Nephron progenitor cell (in vitro differentiated cells): ENCODE measurements around the gene VTI1A.

Source experiments
- DNase-seq: peaks from one replicate; pipeline ENCODE4 v3.0.0; 2021
- H3K27ac Mint-ChIP-seq: 2 replicates; pipeline ENCODE4 v1.8.0; 2021; ENCODE audit warnings: mild to moderate bottlenecking, moderate library complexity, mixed read lengths
- H3K27me3 Mint-ChIP-seq: 2 replicates; pipeline ENCODE4 v1.8.0; 2021; ENCODE audit warnings: mild to moderate bottlenecking, low read depth, mixed read lengths; ENCODE audit not compliant: poor library complexity
- H3K36me3 Mint-ChIP-seq: 2 replicates; pipeline ENCODE4 v1.8.0; 2021; ENCODE audit warnings: low read depth, mixed read lengths
- H3K4me1 Mint-ChIP-seq: 2 replicates; pipeline ENCODE4 v1.8.0; 2021; ENCODE audit warnings: mixed read lengths
- H3K4me3 Mint-ChIP-seq: 2 replicates; pipeline ENCODE4 v1.8.0; 2021; ENCODE audit warnings: mild to moderate bottlenecking, moderate library complexity, mixed read lengths
- H3K9me3 Mint-ChIP-seq: 2 replicates; pipeline ENCODE4 v1.8.0; 2021; ENCODE audit warnings: mild to moderate bottlenecking, moderate library complexity, mixed read lengths
- CTCF ChIP-seq: fragments of 200-600 bp; sonication (generic); IDR thresholded peaks from 2 replicates; pipeline ENCODE4 v1.5.0; 2021; ENCODE audit warnings: antibody characterized with exemption

The VTI1A gene

GRCh38 chr10:112409299-112409698, 37.7 kb upstream of the VTI1A start:
- H3K4me1 Mint-ChIP-seq = no peaks in the 10 kb centered on the region
- no peak for DNase-seq
- H3K36me3 Mint-ChIP-seq = no peaks in the 10 kb centered on the region
- no peak for TF ChIP-seq CTCF
- no peak overlapping the region for H3K4me3 Mint-ChIP-seq
- H3K27me3 Mint-ChIP-seq = peaks cover 17% of the 10 kb centered on the region
- peaks cover 3% of the 10 kb centered on the region for H3K9me3 Mint-ChIP-seq
- H3K27ac Mint-ChIP-seq = no peak overlapping the region

GRCh38 chr10:112409755-112410154, 37.3 kb upstream of the VTI1A start:
- no peak for TF ChIP-seq CTCF
- H3K4me1 Mint-ChIP-seq = no peaks in the 10 kb centered on the region
- H3K36me3 Mint-ChIP-seq = no peaks in the 10 kb centered on the region
- DNase-seq = no peak
- H3K27ac Mint-ChIP-seq = no peak overlapping the region
- H3K4me3 Mint-ChIP-seq = no peak overlapping the region
- H3K9me3 Mint-ChIP-seq = peaks cover 3% of the 10 kb centered on the region
- H3K27me3 Mint-ChIP-seq = peaks cover 17% of the 10 kb centered on the region

- Mint-ChIP-seq H3K4me1 (peaks cover 9% of the 10 kb centered on the region), H3K27ac (no peak overlapping the region), H3K4me3 (no peak overlapping the region), H3K36me3 (no peaks in the 10 kb centered on the region), H3K27me3 (peaks cover 14% of the 10 kb centered on the region), H3K9me3 (peaks cover 2% of the 10 kb centered on the region)
- TF ChIP-seq CTCF = no peak
- DNase-seq = no peak
Measured at GRCh38 chr10:112412696-112413095, 34.3 kb upstream of the VTI1A start.

- H3K27ac Mint-ChIP-seq = no peak overlapping the region
- H3K4me1 Mint-ChIP-seq = no peaks in the 10 kb centered on the region
- H3K27me3 Mint-ChIP-seq = no peaks in the 10 kb centered on the region
- H3K9me3 Mint-ChIP-seq = no peaks in the 10 kb centered on the region
- H3K4me3 Mint-ChIP-seq = no peak overlapping the region
- DNase-seq = no peak
- no peaks in the 10 kb centered on the region for H3K36me3 Mint-ChIP-seq
- no peak for TF ChIP-seq CTCF
Measured at GRCh38 chr10:112421731-112422130, 25.3 kb upstream of the VTI1A start.

GRCh38 chr10:112424651-112425050, 22.4 kb upstream of the VTI1A start:
- no peak for DNase-seq
- TF ChIP-seq CTCF = no peak
- Mint-ChIP-seq H3K36me3 (peaks cover 5% of the 10 kb centered on the region), H3K9me3 (no peaks in the 10 kb centered on the region), H3K27me3 (no peaks in the 10 kb centered on the region), H3K27ac (no peak overlapping the region), H3K4me1 (no peaks in the 10 kb centered on the region), H3K4me3 (no peak overlapping the region)

GRCh38 chr10:112426111-112426510, 20.9 kb upstream of the VTI1A start:
- no peak for DNase-seq
- Mint-ChIP-seq H3K4me3 (no peak overlapping the region), H3K4me1 (no peaks in the 10 kb centered on the region), H3K36me3 (peaks cover 11% of the 10 kb centered on the region), H3K9me3 (no peaks in the 10 kb centered on the region), H3K27me3 (no peaks in the 10 kb centered on the region), H3K27ac (no peak overlapping the region)
- no peak for TF ChIP-seq CTCF
